Measurements from ENCODE around the gene TRMT11. TPM values are rescaled to one million over a fixed set of nuclear protein-coding genes. Genes with fewer than 3 reads are reported as not detected.

Gene TRMT11
- total RNA-seq, 6 experiments from 2014 or later = 12.8 to 20.7 (median 15.2) TPM

DNA sequence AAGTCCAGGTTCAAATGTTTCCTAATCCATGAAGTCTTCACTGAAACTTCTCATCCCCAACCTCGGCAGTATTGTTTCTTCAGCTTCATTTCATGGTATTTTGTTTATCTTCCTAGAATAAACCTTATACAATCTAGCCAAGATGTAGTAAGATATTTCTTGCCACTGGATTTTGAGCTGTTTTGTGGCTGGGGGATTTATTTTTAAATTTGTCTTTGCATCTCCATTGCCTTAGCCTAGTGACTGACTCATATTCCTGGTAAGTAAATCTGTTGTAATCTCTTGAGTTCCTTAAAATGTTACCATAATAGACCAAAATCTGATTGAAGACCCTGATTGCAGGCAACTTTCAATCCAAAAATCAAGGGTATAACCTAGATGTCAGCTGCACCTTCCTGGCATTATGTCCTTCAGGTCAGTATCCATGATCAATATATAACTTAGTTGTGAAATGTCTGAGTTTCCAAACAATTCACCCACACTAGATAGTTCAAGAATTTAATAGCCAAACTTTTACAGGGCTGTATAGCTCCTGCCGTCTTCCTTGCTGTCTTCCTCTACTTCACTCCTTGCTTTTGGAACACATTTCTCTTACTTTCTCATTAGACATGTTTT lies 4.7 kb upstream of the TRMT11 start:
- Mint-ChIP-seq H3K4me3 (no peak overlapping the region), H3K27me3 (ENCODE audit: insufficient read depth) (no peaks in the 10 kb centered on the region), H3K9me3 (no peaks in the 10 kb centered on the region), H3K4me1 (ENCODE audit: low read depth) (no peaks in the 10 kb centered on the region), H3K27ac (no peak overlapping the region), H3K36me3 (ENCODE audit: low read depth) (no peaks in the 10 kb centered on the region)
- TF ChIP-seq CTCF (IDR thresholded peaks at IDR 0.05) = no peak
- DNase-seq = no peak

DNA sequence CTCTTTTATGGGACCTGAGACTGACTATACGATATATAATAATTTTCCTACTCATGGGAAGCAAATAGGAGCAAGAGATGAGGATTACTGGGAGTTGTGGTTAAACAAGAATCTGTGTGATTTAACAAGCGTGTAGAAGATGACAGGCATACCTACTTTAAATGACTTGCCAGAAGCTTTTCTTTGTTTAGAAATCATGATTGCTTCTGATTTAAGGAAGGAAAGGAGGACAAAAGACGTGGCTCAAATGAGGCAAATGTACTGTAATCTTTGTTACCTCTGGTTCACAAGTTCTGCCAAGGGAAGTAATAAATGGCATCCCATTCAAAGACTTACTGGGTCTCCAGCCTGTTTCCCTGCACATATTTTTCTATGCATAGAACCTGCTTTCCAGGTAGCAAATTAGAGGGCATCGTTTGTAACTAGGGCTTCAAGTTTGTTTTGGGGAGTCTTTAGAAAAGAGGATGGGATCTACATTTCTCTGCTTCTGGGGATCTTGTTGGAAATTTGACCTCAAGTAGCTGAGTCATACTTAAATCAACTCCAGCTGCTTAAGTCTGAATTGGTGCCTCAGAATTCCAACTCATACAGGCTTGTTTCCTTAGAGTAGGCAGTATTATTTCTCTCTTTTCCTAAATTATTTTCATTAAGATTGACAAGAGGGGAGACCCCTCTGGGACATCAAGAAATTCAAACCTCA lies 2.9 kb upstream of the TRMT11 start:
- Mint-ChIP-seq H3K4me3 (no peak overlapping the region; the same call in 1 of the 2 replicates), H3K9me3 (no peaks in the 10 kb centered on the region), H3K27ac (no peak overlapping the region), H3K4me1 (ENCODE audit: low read depth) (no peaks in the 10 kb centered on the region), H3K27me3 (ENCODE audit: insufficient read depth) (no peaks in the 10 kb centered on the region), H3K36me3 (ENCODE audit: low read depth) (no peaks in the 10 kb centered on the region)
- peak; percentile 74 for DNase-seq
- TF ChIP-seq CTCF (IDR thresholded peaks at IDR 0.05) = no peak

- DNase-seq = peak; percentile 66
- no peak overlapping the region; the same call in 1 of the 2 replicates for H3K27ac Mint-ChIP-seq
Observed at GRCh38 chr6:125984311-125984710, 2.0 kb upstream of the TRMT11 start.

DNA sequence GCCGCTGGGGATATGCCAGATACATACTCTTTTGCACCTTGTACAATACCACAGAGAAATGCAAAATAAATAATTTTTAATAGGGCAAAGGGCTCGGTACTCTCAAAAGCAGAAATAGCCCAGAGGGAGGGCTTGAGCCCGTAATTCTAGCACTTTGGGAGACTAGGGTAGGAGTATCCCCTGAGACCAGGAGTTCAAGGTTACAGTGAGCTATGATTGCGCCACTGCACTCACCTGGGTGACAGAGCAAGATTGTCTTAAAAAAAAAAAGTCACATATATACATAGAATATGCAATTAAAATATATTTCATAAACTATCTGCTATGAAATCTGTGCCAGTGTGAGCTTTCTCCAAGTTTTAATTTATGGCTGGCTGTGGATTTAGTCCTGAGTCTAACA lies 818 bp upstream of the TRMT11 start:
- H3K4me3 Mint-ChIP-seq = no peak overlapping the region
- H3K9me3 Mint-ChIP-seq = no peaks in the 10 kb centered on the region

More at GRCh38 chr6:125984311-125984710, 2.0 kb upstream of the TRMT11 start:
- H3K4me1 Mint-ChIP-seq (ENCODE audit: low read depth) = no peaks in the 10 kb centered on the region; the same call in 1 of the 2 replicates
- H3K36me3 Mint-ChIP-seq (ENCODE audit: low read depth) = no peaks in the 10 kb centered on the region
- no peaks in the 10 kb centered on the region for H3K9me3 Mint-ChIP-seq
- no peaks in the 10 kb centered on the region; the same call in 1 of the 2 replicates for H3K27me3 Mint-ChIP-seq (ENCODE audit: insufficient read depth)
- H3K4me3 Mint-ChIP-seq = no peak overlapping the region; the same call in 1 of the 2 replicates
- no peak for TF ChIP-seq CTCF (IDR thresholded peaks at IDR 0.05)

GRCh38 chr6:125985979-125986300 lies 400 bp upstream of the TRMT11 start:
- no peaks in the 10 kb centered on the region for H3K9me3 Mint-ChIP-seq
- TF ChIP-seq CTCF (IDR thresholded peaks at IDR 0.05) = no peak
- no peak for DNase-seq
- H3K4me3 Mint-ChIP-seq = no peak overlapping the region
- H3K4me1 Mint-ChIP-seq (ENCODE audit: low read depth) = no peaks in the 10 kb centered on the region; the same call in 1 of the 2 replicates
- no peak overlapping the region for H3K27ac Mint-ChIP-seq
- H3K27me3 Mint-ChIP-seq (ENCODE audit: insufficient read depth) = no peaks in the 10 kb centered on the region; the same call in 1 of the 2 replicates
- no peaks in the 10 kb centered on the region for H3K36me3 Mint-ChIP-seq (ENCODE audit: low read depth)

More for the DNA sequence above, 818 bp upstream of the TRMT11 start:
- Mint-ChIP-seq H3K36me3 (ENCODE audit: low read depth) (no peaks in the 10 kb centered on the region), H3K27ac (no peak overlapping the region), H3K27me3 (ENCODE audit: insufficient read depth) (no peaks in the 10 kb centered on the region; the same call in 1 of the 2 replicates), H3K4me1 (ENCODE audit: low read depth) (no peaks in the 10 kb centered on the region; the same call in 1 of the 2 replicates)
- DNase-seq = no peak
- no peak for TF ChIP-seq CTCF (IDR thresholded peaks at IDR 0.05)

All from HFFc6 (cell line).